Measurements from ENCODE around the gene MOCS1. TPM values are rescaled to one million over a fixed set of nuclear protein-coding genes. Genes with fewer than 3 reads are reported as not detected.

MOCS1 gene
- total RNA-seq, 5 donors from 2014 or later (not counting 1 experiment from before 2014, with no cell fraction given) = 1.1 to 2.1 (median 1.2) TPM

GRCh38 chr6:39882531-39882899 is 51.7 kb downstream of the MOCS1 start:
- Histone ChIP-seq H3K4me1 (ENCODE audit: control insufficient read depth in 1 of 2, extremely low read depth in 1 of 2, insufficient read depth in 2 of 2, low read length in 2 of 2) (no peaks in the 10 kb centered on the region), H3K27ac (ENCODE audit: low read length) (no peak overlapping the region), H3K4me3 (ENCODE audit: control insufficient read depth in 1 of 2, extremely low read depth in 1 of 2, low read length in 1 of 2) (no peak overlapping the region), H3K9me3 (no peaks in the 10 kb centered on the region), H3K27me3 (replicated peaks in 1 of 2; ENCODE audit: control insufficient read depth in 2 of 2, extremely low read depth in 1 of 2, insufficient read depth in 2 of 2, low read length in 1 of 2) (peaks cover 0 to 16% of the 10 kb centered on the region in 2 experiments), H3K36me3 (ENCODE audit: control insufficient read depth in 2 of 2, extremely low read depth in 1 of 2, insufficient read depth in 1 of 2, low read length in 1 of 2) (no peaks in the 10 kb centered on the region)
- POLR2A ChIA-PET = interaction anchor here in 1 of 2 donors (0.6 kb wide), 1 partner anchor 17 kb away, joined by 7 read pairs; no protein-coding TSS in a partner anchor
- WGBS (ENCODE audit: insufficient coverage) = 79% methylated on average over 6 of the region's 8 CpGs
- H3K4me1 Mint-ChIP-seq = no peaks in the 10 kb centered on the region
- DNase-seq = no peak
- H3K27ac Mint-ChIP-seq = no peak overlapping the region
- H3K27me3 Mint-ChIP-seq = peaks cover 0 to 12% of the 10 kb centered on the region in 2 donors
- no peaks in the 10 kb centered on the region for H3K9me3 Mint-ChIP-seq
- H3K36me3 Mint-ChIP-seq = no peaks in the 10 kb centered on the region
- CTCF ChIA-PET = interaction anchor here in 1 of 2 donors (0.7 kb wide), 1 partner anchor 24 kb away, joined by 5 read pairs; no protein-coding TSS in a partner anchor
- H3K4me3 Mint-ChIP-seq = no peak overlapping the region
- no peak for ATAC-seq (replicated peaks in 1 of 4)

GRCh38 chr6:39881851-39882530 is 52.3 kb downstream of the MOCS1 start:
- peaks cover 0 to 12% of the 10 kb centered on the region in 2 experiments for H3K27me3 ChIP-seq (replicated peaks in 1 of 2; ENCODE audit: control insufficient read depth in 2 of 2, extremely low read depth in 1 of 2, insufficient read depth in 2 of 2, low read length in 1 of 2)
- H3K36me3 ChIP-seq (ENCODE audit: control insufficient read depth in 2 of 2, extremely low read depth in 1 of 2, insufficient read depth in 1 of 2, low read length in 1 of 2) = no peaks in the 10 kb centered on the region
- no peaks in the 10 kb centered on the region for H3K4me1 Mint-ChIP-seq
- WGBS (ENCODE audit: insufficient coverage) = 62% methylated on average over 4 of the region's 16 CpGs
- H3K27me3 Mint-ChIP-seq = peaks cover under 1 to 12% of the 10 kb centered on the region in 2 donors
- no peak overlapping the region for H3K27ac Mint-ChIP-seq
- ATAC-seq (replicated peaks in 1 of 4) (no peak), DNase-seq (no peak)
- POLR2A ChIA-PET = no interaction called here
- H3K36me3 Mint-ChIP-seq = no peaks in the 10 kb centered on the region
- no peak overlapping the region for H3K4me3 ChIP-seq (ENCODE audit: control insufficient read depth in 1 of 2, extremely low read depth in 1 of 2, low read length in 1 of 2)
- no peak overlapping the region for H3K4me3 Mint-ChIP-seq
- H3K27ac ChIP-seq (ENCODE audit: low read length) = no peak overlapping the region
- no peaks in the 10 kb centered on the region for H3K9me3 Mint-ChIP-seq
- CTCF ChIA-PET = no interaction called here
- no peaks in the 10 kb centered on the region for H3K4me1 ChIP-seq (ENCODE audit: control insufficient read depth in 1 of 2, extremely low read depth in 1 of 2, insufficient read depth in 2 of 2, low read length in 2 of 2)
- no peaks in the 10 kb centered on the region for H3K9me3 ChIP-seq

- Mint-ChIP-seq H3K4me3 (no peak overlapping the region), H3K36me3 (no peaks in the 10 kb centered on the region), H3K27me3 (peaks cover 5 to 9% of the 10 kb centered on the region in 2 donors), H3K4me1 (no peaks in the 10 kb centered on the region), H3K27ac (no peak overlapping the region), H3K9me3 (no peaks in the 10 kb centered on the region)
- POLR2A ChIA-PET = no interaction called here
- Histone ChIP-seq H3K27ac (ENCODE audit: low read length) (no peak overlapping the region), H3K36me3 (ENCODE audit: control insufficient read depth in 2 of 2, extremely low read depth in 1 of 2, insufficient read depth in 1 of 2, low read length in 1 of 2) (no peaks in the 10 kb centered on the region), H3K4me1 (ENCODE audit: control insufficient read depth in 1 of 2, extremely low read depth in 1 of 2, insufficient read depth in 2 of 2, low read length in 2 of 2) (no peaks in the 10 kb centered on the region), H3K27me3 (replicated peaks in 1 of 2; ENCODE audit: control insufficient read depth in 2 of 2, extremely low read depth in 1 of 2, insufficient read depth in 2 of 2, low read length in 1 of 2) (peaks cover 0 to 8% of the 10 kb centered on the region in 2 experiments), H3K9me3 (no peaks in the 10 kb centered on the region), H3K4me3 (ENCODE audit: control insufficient read depth in 1 of 2, extremely low read depth in 1 of 2, low read length in 1 of 2) (no peak overlapping the region)
- 20% methylated on average over 1 of the region's 4 CpGs for WGBS (ENCODE audit: insufficient coverage)
- DNase-seq (no peak), ATAC-seq (replicated peaks in 1 of 4) (no peak)
- CTCF ChIA-PET = no interaction called here
Measured at GRCh38 chr6:39880594-39880993, 53.7 kb downstream of the MOCS1 start.

GRCh38 chr6:39879535-39879934 is 54.7 kb downstream of the MOCS1 start:
- peaks cover 5 to 6% of the 10 kb centered on the region in 2 donors for H3K27me3 Mint-ChIP-seq
- DNase-seq (no peak), ATAC-seq (replicated peaks in 1 of 4) (no peak)
- Histone ChIP-seq H3K4me1 (ENCODE audit: control insufficient read depth in 1 of 2, extremely low read depth in 1 of 2, insufficient read depth in 2 of 2, low read length in 2 of 2) (no peaks in the 10 kb centered on the region), H3K27me3 (replicated peaks in 1 of 2; ENCODE audit: control insufficient read depth in 2 of 2, extremely low read depth in 1 of 2, insufficient read depth in 2 of 2, low read length in 1 of 2) (peaks cover 0 to 8% of the 10 kb centered on the region in 2 experiments), H3K4me3 (ENCODE audit: control insufficient read depth in 1 of 2, extremely low read depth in 1 of 2, low read length in 1 of 2) (no peak overlapping the region), H3K36me3 (ENCODE audit: control insufficient read depth in 2 of 2, extremely low read depth in 1 of 2, insufficient read depth in 1 of 2, low read length in 1 of 2) (no peaks in the 10 kb centered on the region), H3K27ac (ENCODE audit: low read length) (no peak overlapping the region), H3K9me3 (no peaks in the 10 kb centered on the region)
- H3K36me3 Mint-ChIP-seq = no peaks in the 10 kb centered on the region
- H3K4me1 Mint-ChIP-seq = no peaks in the 10 kb centered on the region
- H3K4me3 Mint-ChIP-seq = no peak overlapping the region
- ChIA-PET CTCF (no interaction called here), POLR2A (no interaction called here)
- no peak overlapping the region for H3K27ac Mint-ChIP-seq
- no peaks in the 10 kb centered on the region for H3K9me3 Mint-ChIP-seq
- 82% methylated on average over 2 of the region's 3 CpGs for WGBS (ENCODE audit: insufficient coverage)

- ChIA-PET POLR2A (no interaction called here), CTCF (no interaction called here)
- Histone ChIP-seq H3K27me3 (replicated peaks in 1 of 2; ENCODE audit: control insufficient read depth in 2 of 2, extremely low read depth in 1 of 2, insufficient read depth in 2 of 2, low read length in 1 of 2) (peaks cover 0 to 8% of the 10 kb centered on the region in 2 experiments), H3K9me3 (no peaks in the 10 kb centered on the region), H3K4me1 (ENCODE audit: control insufficient read depth in 1 of 2, extremely low read depth in 1 of 2, insufficient read depth in 2 of 2, low read length in 2 of 2) (no peaks in the 10 kb centered on the region), H3K36me3 (ENCODE audit: control insufficient read depth in 2 of 2, extremely low read depth in 1 of 2, insufficient read depth in 1 of 2, low read length in 1 of 2) (no peaks in the 10 kb centered on the region), H3K4me3 (ENCODE audit: control insufficient read depth in 1 of 2, extremely low read depth in 1 of 2, low read length in 1 of 2) (no peak overlapping the region), H3K27ac (ENCODE audit: low read length) (no peak overlapping the region)
- Mint-ChIP-seq H3K27ac (no peak overlapping the region), H3K4me1 (no peaks in the 10 kb centered on the region), H3K9me3 (no peaks in the 10 kb centered on the region), H3K36me3 (no peaks in the 10 kb centered on the region), H3K4me3 (no peak overlapping the region), H3K27me3 (peaks cover 1 to 10% of the 10 kb centered on the region in 2 donors)
- no peak for ATAC-seq (replicated peaks in 1 of 4)
- no peak for DNase-seq
- 73% methylated on average over 1 of the region's 3 CpGs for WGBS (ENCODE audit: insufficient coverage)
Measured at GRCh38 chr6:39876826-39877225, 57.4 kb downstream of the MOCS1 start.

- ATAC-seq (replicated peaks in 1 of 4) (no peak), DNase-seq (no peak)
- H3K27me3 Mint-ChIP-seq = peaks cover 0 to 10% of the 10 kb centered on the region in 2 donors
- no peaks in the 10 kb centered on the region for H3K9me3 Mint-ChIP-seq
- Histone ChIP-seq H3K27me3 (replicated peaks in 1 of 2; ENCODE audit: control insufficient read depth in 2 of 2, extremely low read depth in 1 of 2, insufficient read depth in 2 of 2, low read length in 1 of 2) (peaks cover 0 to 8% of the 10 kb centered on the region in 2 experiments), H3K4me1 (ENCODE audit: control insufficient read depth in 1 of 2, extremely low read depth in 1 of 2, insufficient read depth in 2 of 2, low read length in 2 of 2) (no peaks in the 10 kb centered on the region), H3K9me3 (no peaks in the 10 kb centered on the region), H3K4me3 (ENCODE audit: control insufficient read depth in 1 of 2, extremely low read depth in 1 of 2, low read length in 1 of 2) (no peak overlapping the region), H3K36me3 (ENCODE audit: control insufficient read depth in 2 of 2, extremely low read depth in 1 of 2, insufficient read depth in 1 of 2, low read length in 1 of 2) (no peaks in the 10 kb centered on the region), H3K27ac (ENCODE audit: low read length) (no peak overlapping the region)
- ChIA-PET POLR2A (no interaction called here), CTCF (no interaction called here)
- H3K4me1 Mint-ChIP-seq = no peaks in the 10 kb centered on the region
- no peak overlapping the region for H3K4me3 Mint-ChIP-seq
- H3K36me3 Mint-ChIP-seq = no peaks in the 10 kb centered on the region
- no peak overlapping the region for H3K27ac Mint-ChIP-seq
Measured at GRCh38 chr6:39876111-39876510, 58.2 kb downstream of the MOCS1 start.
